Transverse colon (tissue), 4 donors: ENCODE results near the gene TRIP13. TPM values are rescaled to one million over a fixed set of nuclear protein-coding genes. Genes with fewer than 3 reads are reported as not detected.

ENCODE experiments used
- DNase-seq: peaks from one replicate; pipeline ENCODE4 v3.0.0-alpha.2; 2019
- H3K27ac ChIP-seq, 4 donors: fragments of 200-600 bp; sonication (generic); 2 replicates each; pipeline ENCODE4 v1.5.1; 2016 to 2018; ENCODE audit warnings: inconsistent platforms in 4 of 4
- H3K27me3 ChIP-seq: fragments of 200-600 bp; sonication (generic); 2 replicates; pipeline ENCODE4 v1.5.1; 2017; ENCODE audit warnings: inconsistent platforms
- H3K36me3 ChIP-seq, 4 donors: fragments of 200-600 bp; sonication (generic); 2 replicates each; pipeline ENCODE4 v1.5.1; 2017 to 2019; ENCODE audit warnings: inconsistent platforms in 4 of 4
- H3K4me1 ChIP-seq, 4 donors: fragments of 200-600 bp; sonication (generic); 2 replicates each; pipeline ENCODE4 v1.5.1; 2017 to 2020; ENCODE audit warnings: inconsistent platforms in 4 of 4
- H3K4me3 ChIP-seq, 4 donors: fragments of 200-600 bp; sonication (generic); 1 replicate in 1 of 4; 2 replicates in 3 of 4; pipeline versions ENCODE4 v1.5.1 to v1.6.1; 2017 to 2019; ENCODE audit warnings: inconsistent platforms in 4 of 4
- H3K9me3 ChIP-seq, 2 donors: fragments of 200-600 bp; sonication (generic); 2 replicates each; pipeline ENCODE4 v1.5.1; 2017 to 2019; ENCODE audit warnings: inconsistent platforms in 2 of 2
- EP300 ChIP-seq: sonication (generic); formaldehyde crosslinking; IDR thresholded peaks from one replicate; pipeline ENCODE4 v1.6.1; 2017; ENCODE audit warnings: antibody characterized with exemption, low read depth
- POLR2A ChIP-seq: fragments of 450-650 bp; IDR thresholded peaks from one replicate; pipeline ENCODE4 v1.6.1; 2016; ENCODE audit warnings: antibody characterized with exemption, mild to moderate bottlenecking, moderate library complexity
- POLR2AphosphoS5 ChIP-seq, 3 donors: sonication (generic); formaldehyde crosslinking; IDR thresholded peaks; one replicate each; pipeline ENCODE4 v1.6.1; 2016; ENCODE audit warnings: antibody characterized with exemption in 3 of 3
- WGBS, 2 donors: methylation state at CpG; one replicate each; pipeline ENCODE4 v1.1.5; 2018; ENCODE audit warnings: low coverage in 1 of 2; 5-methylcytosine and 5-hydroxymethylcytosine counted together
- in situ Hi-C, 4 donors: fragments of 200-750 bp; cut with MboI; loops; one replicate each; pipeline versions ENCODE4 v1.15.0 to v1.15.1; 2017; ENCODE audit warnings: low sequenced_read_pairs in 3 of 4, low pct_ligation_motif_present in 1 of 4, low pct_unique_long_range_greater_than_20kb in 1 of 4
- intact Hi-C: fragments of 100-400 bp; cut with DNase I; formaldehyde crosslinking; loops from one replicate; pipeline ENCODE4 v1.15.1; 2023; ENCODE audit warnings: low total_unique reads
- total RNA-seq, 4 donors: library from RNA; depleted of rRNA; stranded (reverse); fragments of >200 nt; gene quantifications; one replicate each; pipeline ENCODE4 v1.1.0, GENCODE V29; 2016
- TF ChIP-seq, protein P1 (sequence below), 5 experiments: fragments of 200-600 bp in 3 of 5; fragments of 450-650 bp in 2 of 5; sonication (generic) in 3 of 5; IDR thresholded peaks; 1 replicate in 2 of 5; 2 replicates in 3 of 5; pipeline ENCODE4 v1.5.1; 2016 to 2017; ENCODE audit warnings: antibody characterized with exemption in 5 of 5, inconsistent platforms in 3 of 5, mild to moderate bottlenecking in 2 of 5, moderate library complexity in 1 of 5

TRIP13 gene
- total RNA-seq, 4 donors from 2014 or later: 0.41 to 4.1 (median 2.2) TPM; not detected in 1

DNA sequence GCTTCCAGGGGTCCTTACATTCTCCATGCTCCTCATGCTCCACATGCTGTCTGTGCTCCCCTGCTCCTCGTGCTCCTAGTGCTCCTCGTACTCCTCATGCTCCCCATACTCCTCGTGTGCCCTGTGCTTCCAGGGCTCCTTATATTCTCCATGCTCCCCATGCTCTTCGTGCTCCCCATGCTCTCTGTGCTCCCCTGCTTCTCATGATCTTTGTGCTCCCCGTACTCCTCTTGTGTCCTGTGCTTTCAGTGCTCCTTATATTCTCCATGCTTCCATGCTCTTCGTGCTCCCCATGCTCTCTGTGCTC lies 51.9 kb downstream of the TRIP13 start:
- no peak for DNase-seq
- no peak overlapping the region for H3K27ac ChIP-seq
- H3K4me3 ChIP-seq: no peak overlapping the region
- no peaks in the 10 kb centered on the region for H3K36me3 ChIP-seq
- H3K9me3 ChIP-seq: no peaks in the 10 kb centered on the region
- 81 to 93% methylated on average over 6 of the region's 6 CpGs for WGBS, 2 donors
- in situ Hi-C loops: loop anchor here (25.0 kb wide), 2 partner anchors 193 to 218 kb away; no protein-coding TSS in a partner anchor
- intact Hi-C loops: no loop called here
- TF ChIP-seq EP300 (no peak), POLR2AphosphoS5 (IDR thresholded peaks at IDR 0.05) (no peak)
- TF ChIP-seq, protein P1, sequence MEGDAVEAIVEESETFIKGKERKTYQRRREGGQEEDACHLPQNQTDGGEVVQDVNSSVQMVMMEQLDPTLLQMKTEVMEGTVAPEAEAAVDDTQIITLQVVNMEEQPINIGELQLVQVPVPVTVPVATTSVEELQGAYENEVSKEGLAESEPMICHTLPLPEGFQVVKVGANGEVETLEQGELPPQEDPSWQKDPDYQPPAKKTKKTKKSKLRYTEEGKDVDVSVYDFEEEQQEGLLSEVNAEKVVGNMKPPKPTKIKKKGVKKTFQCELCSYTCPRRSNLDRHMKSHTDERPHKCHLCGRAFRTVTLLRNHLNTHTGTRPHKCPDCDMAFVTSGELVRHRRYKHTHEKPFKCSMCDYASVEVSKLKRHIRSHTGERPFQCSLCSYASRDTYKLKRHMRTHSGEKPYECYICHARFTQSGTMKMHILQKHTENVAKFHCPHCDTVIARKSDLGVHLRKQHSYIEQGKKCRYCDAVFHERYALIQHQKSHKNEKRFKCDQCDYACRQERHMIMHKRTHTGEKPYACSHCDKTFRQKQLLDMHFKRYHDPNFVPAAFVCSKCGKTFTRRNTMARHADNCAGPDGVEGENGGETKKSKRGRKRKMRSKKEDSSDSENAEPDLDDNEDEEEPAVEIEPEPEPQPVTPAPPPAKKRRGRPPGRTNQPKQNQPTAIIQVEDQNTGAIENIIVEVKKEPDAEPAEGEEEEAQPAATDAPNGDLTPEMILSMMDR (IDR thresholded peaks at IDR 0.05): no peak
- H3K4me1 ChIP-seq: peaks cover 0 to 14% (median 6%) of the 10 kb centered on the region in 4 donors
- H3K27me3 ChIP-seq: peaks cover 56% of the 10 kb centered on the region

DNA sequence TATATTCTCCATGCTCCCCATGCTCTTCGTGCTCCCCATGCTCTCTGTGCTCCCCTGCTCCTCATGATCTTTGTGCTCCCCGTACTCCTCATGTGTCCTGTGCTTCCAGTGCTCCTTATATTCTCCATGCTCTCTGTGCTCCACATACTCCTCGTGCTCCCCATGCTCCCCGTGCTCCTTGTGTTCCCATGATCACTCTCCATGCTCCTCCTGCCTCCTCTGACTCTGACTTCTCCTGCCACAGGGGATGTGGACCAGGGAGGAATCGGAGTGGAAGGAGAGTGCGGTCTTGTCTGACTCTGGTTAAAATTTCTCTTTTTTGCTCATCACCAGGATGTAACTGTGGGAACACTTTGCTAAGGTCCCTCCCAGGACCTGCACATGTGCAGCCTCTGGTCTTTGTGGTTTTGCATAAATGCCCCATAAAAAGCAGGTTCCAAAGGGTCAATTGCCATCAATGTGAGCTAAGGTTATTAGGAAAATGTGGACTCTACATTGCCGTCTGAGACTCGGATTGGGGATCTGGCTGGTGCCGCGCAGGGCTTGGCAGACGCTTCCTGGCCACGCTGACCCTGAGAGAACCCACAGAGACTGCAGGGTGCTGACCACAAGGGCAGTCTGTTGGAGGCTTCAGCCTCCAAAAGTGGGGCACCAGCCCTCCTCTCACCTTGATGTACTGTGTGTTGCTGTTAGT lies 52.5 kb downstream of the TRIP13 start:
- TF ChIP-seq EP300: no peak
- H3K27me3 ChIP-seq: peaks cover 56% of the 10 kb centered on the region
- no peak overlapping the region for H3K4me3 ChIP-seq
- WGBS, 2 donors: 52 to 73% methylated on average over 6 to 12 of the region's 12 CpGs
- in situ Hi-C loops (loop anchor here (25.0 kb wide), 2 partner anchors 192 to 217 kb away; no protein-coding TSS in a partner anchor), intact Hi-C loops (no loop called here)
- DNase-seq: no peak
- no peaks in the 10 kb centered on the region for H3K9me3 ChIP-seq
- H3K4me1 ChIP-seq: peaks cover 0 to 14% (median 6%) of the 10 kb centered on the region in 4 donors
- H3K36me3 ChIP-seq: no peaks in the 10 kb centered on the region
- no peak overlapping the region for H3K27ac ChIP-seq

DNA sequence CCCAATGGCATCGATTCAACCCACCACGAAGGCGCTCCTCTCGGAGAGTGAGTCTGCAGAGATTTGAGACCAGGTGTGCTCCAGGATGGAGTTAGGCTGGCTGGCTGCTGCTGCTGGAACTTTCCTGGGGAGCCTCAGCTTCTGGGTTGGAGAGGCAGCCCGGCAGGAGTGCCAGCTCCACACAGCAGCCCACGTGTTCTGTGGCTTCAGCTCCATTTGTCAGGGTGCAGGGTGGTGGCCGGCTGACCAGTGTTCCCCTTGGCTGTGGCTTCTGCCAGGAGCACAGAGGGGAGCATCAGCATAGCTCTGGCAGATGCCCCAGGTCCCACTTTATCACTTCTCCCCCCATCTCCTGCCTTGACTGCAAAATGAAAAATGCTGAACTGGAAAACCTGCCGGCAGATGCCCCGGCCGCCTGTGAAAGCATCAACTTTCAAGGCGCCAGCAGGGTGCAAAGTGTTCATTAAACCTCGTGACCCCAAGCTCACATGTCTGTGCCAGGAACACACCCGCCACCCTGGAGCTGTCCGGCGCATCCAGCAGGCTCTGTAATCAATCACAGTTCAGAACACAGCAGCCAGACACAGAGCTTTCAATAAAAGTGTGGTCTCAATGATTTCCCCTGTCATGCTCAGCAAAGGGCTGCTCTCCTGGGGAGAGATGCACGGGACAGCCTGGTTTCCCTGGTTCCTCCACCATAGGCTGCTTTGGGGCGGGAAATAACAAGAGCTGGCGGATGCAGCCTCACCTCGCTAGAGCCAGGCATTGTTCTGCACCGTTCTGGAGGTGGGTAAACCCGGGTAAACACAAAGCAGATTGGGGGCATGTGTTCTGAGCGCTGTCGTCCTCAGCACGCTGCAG lies 53.2 kb downstream of the TRIP13 start:
- no peak overlapping the region for H3K27ac ChIP-seq
- peaks cover 0 to 14% (median 6%) of the 10 kb centered on the region in 4 donors for H3K4me1 ChIP-seq
- peaks cover 56% of the 10 kb centered on the region for H3K27me3 ChIP-seq
- no peak overlapping the region for H3K4me3 ChIP-seq
- no peaks in the 10 kb centered on the region for H3K36me3 ChIP-seq
- intact Hi-C loops (no loop called here), in situ Hi-C loops (loop anchor here (25.0 kb wide), 2 partner anchors 191 to 216 kb away; no protein-coding TSS in a partner anchor)
- H3K9me3 ChIP-seq: no peaks in the 10 kb centered on the region
- WGBS, 2 donors: 21% methylated on average over 20 of the region's 24 CpGs; no CpG with 5 or more reads in 1 of the 2 donors
- DNase-seq: no peak
- TF ChIP-seq, protein P1 (IDR thresholded peaks at IDR 0.05): no peak
- TF ChIP-seq POLR2AphosphoS5 (IDR thresholded peaks at IDR 0.05): no peak
- TF ChIP-seq EP300: no peak

DNA sequence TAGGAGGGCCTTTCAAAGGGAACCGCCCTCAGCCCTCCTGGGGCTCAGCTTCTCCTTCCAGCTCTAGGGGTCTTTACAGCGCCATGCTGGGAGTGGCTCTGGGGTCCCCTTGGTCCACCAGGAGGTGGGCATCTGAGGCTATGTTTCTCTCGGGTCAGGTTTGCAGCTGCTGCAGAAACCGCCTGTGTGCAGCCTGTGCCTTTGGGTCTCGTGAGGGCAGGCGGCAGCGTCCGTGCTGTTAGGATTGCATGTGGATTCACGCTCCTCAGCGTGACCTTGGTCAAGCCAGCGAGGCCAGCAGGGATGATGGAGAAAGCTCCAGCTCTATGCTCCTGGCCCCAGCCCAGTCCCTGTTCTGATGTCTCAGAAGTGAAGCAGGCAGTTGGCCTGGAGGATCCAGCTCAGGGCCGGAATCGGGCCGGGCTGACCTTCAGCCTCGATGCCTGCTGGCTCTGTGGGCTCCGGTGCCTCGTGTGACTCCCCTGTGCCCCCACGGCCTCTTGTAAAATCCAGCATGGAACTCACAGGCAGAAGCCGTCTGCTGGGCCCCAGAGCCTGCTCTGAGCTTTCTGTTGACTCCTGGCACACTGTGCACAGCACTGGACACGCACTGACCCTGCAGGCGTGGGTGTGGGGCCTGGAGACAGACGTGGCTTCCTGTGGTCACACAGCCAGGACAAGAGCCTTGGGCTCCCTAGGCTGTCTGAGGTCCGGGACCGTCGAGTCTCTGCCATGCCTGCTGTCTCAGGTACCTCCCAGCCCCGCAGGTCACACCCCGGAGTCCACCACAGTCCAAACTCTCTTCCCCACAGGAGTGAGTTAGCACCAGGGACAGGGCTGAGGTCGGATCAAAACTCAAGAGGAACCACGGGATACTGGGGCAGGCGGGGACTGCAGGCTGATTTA lies 54.3 kb downstream of the TRIP13 start:
- H3K9me3 ChIP-seq: no peaks in the 10 kb centered on the region
- H3K27me3 ChIP-seq: peaks cover 56% of the 10 kb centered on the region
- no peak overlapping the region for H3K27ac ChIP-seq
- H3K36me3 ChIP-seq: no peaks in the 10 kb centered on the region
- H3K4me3 ChIP-seq: no peak overlapping the region
- TF ChIP-seq POLR2AphosphoS5 (IDR thresholded peaks at IDR 0.05) (no peak), EP300 (no peak), POLR2A (no peak)
- TF ChIP-seq, protein P1 (IDR thresholded peaks at IDR 0.05): no peak
- intact Hi-C loops (no loop called here), in situ Hi-C loops (loop anchor here (25.0 kb wide), 2 partner anchors 190 to 215 kb away; no protein-coding TSS in a partner anchor)
- DNase-seq: no peak
- WGBS, 2 donors: 72% methylated on average over 25 of the region's 30 CpGs; no CpG with 5 or more reads in 1 of the 2 donors
- H3K4me1 ChIP-seq: peaks cover 0 to 14% (median 6%) of the 10 kb centered on the region in 4 donors
